Measurements from ENCODE around the gene LEFTY2. TPM values are rescaled to one million over a fixed set of nuclear protein-coding genes. Genes with fewer than 3 reads are reported as not detected.

Gene LEFTY2
- total RNA-seq, 2 donors from 2014 or later, result not detected

- Mint-ChIP-seq H3K9me3 (no peaks in the 10 kb centered on the region), H3K4me3 (no peak overlapping the region), H3K27me3 (no peaks in the 10 kb centered on the region), H3K27ac (no peak overlapping the region), H3K4me1 (no peaks in the 10 kb centered on the region), H3K36me3 (ENCODE audit: low read depth) (no peaks in the 10 kb centered on the region)
- no peak for ATAC-seq (replicated peaks)
These were observed 22.9 kb upstream of the LEFTY2 start for GRCh38 chr1:225963735-225964530.

DNA sequence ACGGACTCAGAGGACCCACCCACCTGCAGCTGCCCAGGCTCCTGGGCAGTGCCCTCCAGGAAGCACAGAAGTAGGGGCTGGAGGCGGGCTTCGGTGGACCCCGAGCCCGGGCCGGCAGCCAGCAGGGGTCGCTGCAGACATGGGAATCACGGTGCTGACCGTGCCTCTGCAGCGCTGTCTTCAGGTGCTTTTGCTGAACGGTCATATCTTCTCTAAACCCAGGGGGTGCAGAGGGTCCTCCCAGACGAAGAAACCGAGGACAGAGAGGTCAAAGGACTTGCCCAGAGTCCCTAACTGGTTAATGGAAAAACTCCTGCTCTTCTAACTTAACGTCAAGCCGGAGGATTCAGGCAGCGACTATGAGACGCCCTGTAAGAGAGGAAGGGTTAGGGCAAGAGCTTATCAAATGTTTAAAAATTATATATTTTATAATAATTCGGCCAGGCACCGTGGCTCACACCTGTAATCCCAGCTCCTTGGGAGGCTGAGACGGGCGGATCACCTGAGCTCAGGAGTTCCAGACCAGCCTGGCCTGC, 21.5 kb upstream of the LEFTY2 start:
- peak; percentile 83 for ATAC-seq (replicated peaks)

DNA sequence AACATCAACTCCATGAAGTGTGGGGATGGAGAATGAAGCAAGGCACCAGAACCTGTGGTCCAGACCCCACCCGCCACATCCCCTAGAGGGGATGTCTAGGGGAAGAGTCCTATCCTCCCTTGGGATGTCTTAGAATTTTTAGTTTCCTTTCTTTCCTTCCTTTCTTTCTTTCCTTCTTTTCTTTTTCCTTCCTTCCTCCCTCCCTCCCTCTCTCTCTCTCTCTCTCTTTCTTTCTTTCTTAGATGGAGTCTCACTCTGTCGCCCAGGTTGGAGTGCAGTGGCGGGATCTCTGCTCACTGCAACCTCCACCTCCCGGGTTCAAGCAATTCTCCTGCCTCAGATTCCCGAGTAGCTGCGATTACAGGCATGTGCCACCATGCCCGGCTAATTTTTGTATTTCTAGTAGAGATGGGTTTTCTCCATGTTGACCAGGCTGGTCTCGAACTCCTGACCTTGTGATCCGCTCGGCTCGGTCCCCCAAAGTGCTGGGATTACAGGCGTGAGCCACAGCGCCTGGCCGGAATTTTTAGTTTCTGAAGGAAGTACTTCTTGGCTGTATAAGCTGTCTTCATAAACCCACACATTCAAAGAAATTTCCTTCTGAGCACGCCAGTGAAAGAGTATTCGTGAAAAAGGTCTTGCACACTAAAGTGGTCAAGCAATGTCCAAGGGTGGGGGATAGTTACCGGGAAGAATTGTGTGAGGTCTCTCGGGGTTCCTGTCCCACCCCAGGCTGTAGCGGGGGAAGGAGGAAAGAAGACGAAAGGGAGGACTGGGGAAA, 20.8 kb upstream of the LEFTY2 start:
- Mint-ChIP-seq H3K4me3 (no peak overlapping the region), H3K4me1 (no peaks in the 10 kb centered on the region), H3K27me3 (no peaks in the 10 kb centered on the region), H3K9me3 (no peaks in the 10 kb centered on the region), H3K36me3 (ENCODE audit: low read depth) (no peaks in the 10 kb centered on the region), H3K27ac (no peak overlapping the region)
- no peak for ATAC-seq (replicated peaks)

More for the DNA sequence above, 21.5 kb upstream of the LEFTY2 start:
- Mint-ChIP-seq H3K27ac (no peak overlapping the region), H3K9me3 (no peaks in the 10 kb centered on the region), H3K36me3 (ENCODE audit: low read depth) (no peaks in the 10 kb centered on the region), H3K4me3 (no peak overlapping the region), H3K4me1 (no peaks in the 10 kb centered on the region), H3K27me3 (no peaks in the 10 kb centered on the region)

DNA sequence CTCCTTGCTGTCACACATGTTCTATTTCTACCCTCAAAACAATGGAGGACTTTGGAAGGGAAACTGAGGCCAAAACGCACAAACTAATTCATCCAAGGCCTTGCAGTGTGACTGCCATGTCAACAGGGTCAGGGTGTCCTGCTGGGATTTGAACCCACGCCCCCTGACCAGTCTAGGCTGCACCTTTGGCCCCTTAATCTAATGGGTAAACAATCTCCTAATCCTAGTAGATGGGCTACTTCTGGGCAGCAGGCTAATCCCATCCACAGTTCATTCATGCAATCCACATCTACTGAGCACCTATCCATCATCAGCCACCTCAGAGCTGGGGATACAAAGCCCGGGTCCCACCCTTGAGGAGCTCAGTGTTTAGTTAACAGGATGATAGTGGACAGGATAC, 17.0 kb upstream of the LEFTY2 start:
- Mint-ChIP-seq H3K27me3 (peaks cover 4% of the 10 kb centered on the region), H3K9me3 (no peaks in the 10 kb centered on the region), H3K4me1 (no peaks in the 10 kb centered on the region), H3K4me3 (no peak overlapping the region), H3K27ac (no peak overlapping the region), H3K36me3 (ENCODE audit: low read depth) (no peaks in the 10 kb centered on the region)
- ATAC-seq (replicated peaks), result no peak

GRCh38 chr1:225954753-225955152, 13.7 kb upstream of the LEFTY2 start:
- H3K27me3 Mint-ChIP-seq, result peaks cover 12% of the 10 kb centered on the region
- H3K36me3 Mint-ChIP-seq (ENCODE audit: low read depth), result no peaks in the 10 kb centered on the region
- no peak overlapping the region for H3K4me3 Mint-ChIP-seq
- no peak for ATAC-seq (replicated peaks)
- no peaks in the 10 kb centered on the region for H3K4me1 Mint-ChIP-seq
- no peak overlapping the region for H3K27ac Mint-ChIP-seq
- no peaks in the 10 kb centered on the region for H3K9me3 Mint-ChIP-seq

DNA sequence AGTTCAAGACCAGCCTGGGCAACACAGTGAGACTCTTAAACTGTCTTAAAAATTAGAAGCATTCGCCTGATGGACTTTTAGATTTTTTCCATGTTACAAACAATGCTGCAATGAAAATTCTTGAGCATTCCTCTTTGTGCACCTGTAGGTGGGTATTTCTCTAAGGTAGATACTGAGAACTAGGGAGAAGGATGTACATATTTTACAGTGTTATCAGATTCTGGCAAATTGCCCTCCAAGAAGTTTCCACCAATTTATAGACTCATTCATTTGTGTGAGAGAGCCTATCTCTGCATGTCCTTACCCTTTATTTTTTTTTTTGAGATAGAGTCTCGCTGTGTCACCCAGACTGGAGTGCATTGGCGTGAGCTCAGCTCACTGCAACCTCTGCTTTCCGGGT, 12.3 kb upstream of the LEFTY2 start:
- H3K36me3 Mint-ChIP-seq (ENCODE audit: low read depth), result no peaks in the 10 kb centered on the region
- H3K4me3 Mint-ChIP-seq, result no peak overlapping the region
- H3K4me1 Mint-ChIP-seq, result no peaks in the 10 kb centered on the region
- ATAC-seq (replicated peaks), result no peak
- peaks cover 15% of the 10 kb centered on the region for H3K27me3 Mint-ChIP-seq
- H3K27ac Mint-ChIP-seq, result no peak overlapping the region
- no peaks in the 10 kb centered on the region for H3K9me3 Mint-ChIP-seq

- H3K27ac Mint-ChIP-seq, result no peak overlapping the region
- H3K4me1 Mint-ChIP-seq, result no peaks in the 10 kb centered on the region
- no peaks in the 10 kb centered on the region for H3K36me3 Mint-ChIP-seq (ENCODE audit: low read depth)
- peaks cover 22% of the 10 kb centered on the region for H3K27me3 Mint-ChIP-seq
- no peak overlapping the region for H3K4me3 Mint-ChIP-seq
- H3K9me3 Mint-ChIP-seq, result no peaks in the 10 kb centered on the region
- no peak for ATAC-seq (replicated peaks)
These were observed 10.0 kb upstream of the LEFTY2 start for GRCh38 chr1:225950905-225951497.

GRCh38 chr1:225949041-225949440, 8.0 kb upstream of the LEFTY2 start:
- Mint-ChIP-seq H3K27me3 (peaks cover 18% of the 10 kb centered on the region), H3K27ac (no peak overlapping the region), H3K36me3 (ENCODE audit: low read depth) (no peaks in the 10 kb centered on the region), H3K4me1 (no peaks in the 10 kb centered on the region), H3K9me3 (no peaks in the 10 kb centered on the region), H3K4me3 (no peak overlapping the region)
- no peak for ATAC-seq (replicated peaks)

GRCh38 chr1:225946803-225947202, 5.8 kb upstream of the LEFTY2 start:
- Mint-ChIP-seq H3K9me3 (no peaks in the 10 kb centered on the region), H3K4me3 (no peak overlapping the region), H3K36me3 (ENCODE audit: low read depth) (no peaks in the 10 kb centered on the region), H3K27ac (no peak overlapping the region), H3K4me1 (no peaks in the 10 kb centered on the region), H3K27me3 (peaks cover 18% of the 10 kb centered on the region)
- no peak for ATAC-seq (replicated peaks)

- ATAC-seq (replicated peaks), result no peak
- Mint-ChIP-seq H3K36me3 (ENCODE audit: low read depth) (no peaks in the 10 kb centered on the region), H3K9me3 (no peaks in the 10 kb centered on the region)
These were observed 5.1 kb upstream of the LEFTY2 start for GRCh38 chr1:225946082-225946620.

GRCh38 chr1:225945564-225945963, 4.5 kb upstream of the LEFTY2 start:
- H3K4me1 Mint-ChIP-seq, result no peaks in the 10 kb centered on the region
- no peak overlapping the region for H3K4me3 Mint-ChIP-seq
- no peaks in the 10 kb centered on the region for H3K36me3 Mint-ChIP-seq (ENCODE audit: low read depth)
- no peak for ATAC-seq (replicated peaks)
- peak overlapping the region; percentile 48 for H3K27ac Mint-ChIP-seq
- H3K27me3 Mint-ChIP-seq, result peaks cover 11% of the 10 kb centered on the region
- H3K9me3 Mint-ChIP-seq, result no peaks in the 10 kb centered on the region

More at GRCh38 chr1:225946082-225946620, 5.1 kb upstream of the LEFTY2 start:
- Mint-ChIP-seq H3K27ac (no peak overlapping the region), H3K4me1 (no peaks in the 10 kb centered on the region), H3K4me3 (no peak overlapping the region), H3K27me3 (peaks cover 16% of the 10 kb centered on the region)

GRCh38 chr1:225944951-225945350, 3.9 kb upstream of the LEFTY2 start:
- Mint-ChIP-seq H3K4me1 (no peaks in the 10 kb centered on the region), H3K9me3 (no peaks in the 10 kb centered on the region), H3K27ac (peak overlapping the region; percentile 48), H3K36me3 (ENCODE audit: low read depth) (no peaks in the 10 kb centered on the region), H3K27me3 (peaks cover 14% of the 10 kb centered on the region), H3K4me3 (peak overlapping the region; percentile 12)
- peak; percentile 66 for ATAC-seq (replicated peaks)

DNA sequence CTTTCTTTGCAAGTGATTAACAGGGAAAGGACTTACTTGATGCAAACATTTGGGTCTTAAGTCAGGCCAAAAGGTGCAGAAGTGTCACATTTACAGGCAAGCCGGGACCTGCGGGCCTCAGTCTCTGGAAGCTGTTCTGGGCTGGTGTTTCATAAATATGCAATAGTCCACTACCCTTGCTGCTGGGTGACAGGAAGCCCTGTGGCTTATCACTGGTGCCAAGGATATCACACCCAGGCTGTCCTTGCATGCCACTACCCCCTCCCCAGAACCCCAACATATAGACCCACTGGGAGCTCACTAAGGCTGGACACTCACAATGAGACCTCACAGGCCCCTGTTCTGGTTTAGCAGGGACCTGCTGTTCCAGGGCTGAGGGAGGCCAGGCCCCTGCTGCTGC, 3.4 kb upstream of the LEFTY2 start:
- Mint-ChIP-seq H3K27ac (peak overlapping the region; percentile 48), H3K4me3 (peak overlapping the region; percentile 12), H3K9me3 (no peaks in the 10 kb centered on the region), H3K36me3 (ENCODE audit: low read depth) (no peaks in the 10 kb centered on the region), H3K27me3 (peaks cover 14% of the 10 kb centered on the region), H3K4me1 (no peaks in the 10 kb centered on the region)
- ATAC-seq (replicated peaks), result no peak

DNA sequence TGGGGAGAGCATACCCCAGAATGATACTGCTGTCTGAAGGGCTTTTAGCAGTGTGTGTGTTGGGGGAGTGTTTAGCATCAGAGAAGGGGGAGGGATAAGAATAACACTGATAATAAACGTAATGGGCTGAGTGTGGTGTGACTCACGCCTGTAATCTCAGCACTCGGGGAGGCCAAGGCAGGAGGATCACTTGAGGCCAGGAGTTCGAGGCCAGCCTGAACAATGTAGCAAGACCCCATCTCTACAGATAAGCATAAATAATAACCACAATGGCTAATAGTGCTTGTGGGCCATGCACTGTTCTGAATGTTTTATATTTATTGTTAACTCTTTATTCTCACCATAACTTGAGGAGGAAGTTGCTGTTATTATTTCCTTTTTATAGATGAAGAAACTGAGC, 2.6 kb upstream of the LEFTY2 start:
- H3K27me3 Mint-ChIP-seq, result peaks cover 11% of the 10 kb centered on the region
- no peak overlapping the region for H3K4me3 Mint-ChIP-seq
- H3K36me3 Mint-ChIP-seq (ENCODE audit: low read depth), result no peaks in the 10 kb centered on the region
- H3K4me1 Mint-ChIP-seq, result no peaks in the 10 kb centered on the region
- no peak for ATAC-seq (replicated peaks)
- H3K9me3 Mint-ChIP-seq, result no peaks in the 10 kb centered on the region
- no peak overlapping the region for H3K27ac Mint-ChIP-seq

All from activated T-helper 17 cell treated with anti-CD3 and anti-CD28 coated beads, Interleukin-2, amount 50 U/mL, for 72 hours (primary cell).